ENCODE data around the gene GPR132. TPM values are rescaled to one million over a fixed set of nuclear protein-coding genes. Genes with fewer than 3 reads are reported as not detected.

Gene GPR132
- total RNA-seq, 1 experiment from 2014 or later, result 0.20 TPM

DNA sequence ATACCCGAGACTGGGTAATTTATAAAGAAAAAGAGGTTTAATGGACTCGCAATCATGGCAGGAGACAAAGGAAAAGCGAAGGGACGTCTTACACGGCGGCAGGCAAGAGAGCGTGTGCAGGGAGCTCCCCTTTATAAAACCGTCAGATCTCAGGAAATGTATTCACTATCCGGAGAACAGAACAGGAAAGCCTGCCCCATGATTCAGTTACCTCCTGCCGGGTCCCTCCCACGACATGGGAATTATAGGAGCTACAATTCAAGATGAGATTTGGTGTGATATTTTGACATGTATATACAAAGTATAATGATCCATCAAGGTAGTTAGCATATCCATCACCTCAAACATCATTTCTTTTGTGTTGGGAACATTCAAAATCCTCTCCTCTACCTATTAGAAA, 42.1 kb downstream of the GPR132 start:
- H3K79me1 ChIP-seq (ENCODE audit: insufficient read depth, low read depth, low read length, poor library complexity, severe bottlenecking), result peaks cover 9% of the 10 kb centered on the region
- no peak overlapping the region for H3K56ac ChIP-seq (ENCODE audit: insufficient read length, low read depth, low read length)
- no peak overlapping the region for H4K8ac ChIP-seq (replicated peaks; ENCODE audit: insufficient read length, low read depth, low read length)
- peaks cover 20% of the 10 kb centered on the region for H3K79me2 ChIP-seq (ENCODE audit: insufficient read depth, low read length)
- no peak overlapping the region for H3T11ph ChIP-seq (ENCODE audit: low read length)
- no peaks in the 10 kb centered on the region for H3K9me3 ChIP-seq (ENCODE audit: control insufficient read depth, low read depth, low read length)
- no peak overlapping the region for H2AFZ ChIP-seq (ENCODE audit: low read length)
- H3K4ac ChIP-seq (ENCODE audit: low read depth, low read length), result no peak overlapping the region
- peaks cover 5% of the 10 kb centered on the region; the same call in 1 of the 2 replicates for H3K4me1 ChIP-seq (ENCODE audit: insufficient read depth, low read length)
- no peak overlapping the region for H3K9ac ChIP-seq (ENCODE audit: extremely low read depth, insufficient read length, low read length)
- H2BK120ac ChIP-seq (ENCODE audit: low read depth, low read length, poor library complexity, severe bottlenecking), result no peak overlapping the region
- no peak overlapping the region for H3K27ac Mint-ChIP-seq
- WGBS (ENCODE audit: extremely low coverage, insufficient read length, low lambda C conversion rate), result no CpG with 5 or more reads among the region's 11 CpGs
- H3K27ac ChIP-seq (ENCODE audit: insufficient read length, low read depth, low read length), result no peak overlapping the region
- TF ChIP-seq, protein P1, sequence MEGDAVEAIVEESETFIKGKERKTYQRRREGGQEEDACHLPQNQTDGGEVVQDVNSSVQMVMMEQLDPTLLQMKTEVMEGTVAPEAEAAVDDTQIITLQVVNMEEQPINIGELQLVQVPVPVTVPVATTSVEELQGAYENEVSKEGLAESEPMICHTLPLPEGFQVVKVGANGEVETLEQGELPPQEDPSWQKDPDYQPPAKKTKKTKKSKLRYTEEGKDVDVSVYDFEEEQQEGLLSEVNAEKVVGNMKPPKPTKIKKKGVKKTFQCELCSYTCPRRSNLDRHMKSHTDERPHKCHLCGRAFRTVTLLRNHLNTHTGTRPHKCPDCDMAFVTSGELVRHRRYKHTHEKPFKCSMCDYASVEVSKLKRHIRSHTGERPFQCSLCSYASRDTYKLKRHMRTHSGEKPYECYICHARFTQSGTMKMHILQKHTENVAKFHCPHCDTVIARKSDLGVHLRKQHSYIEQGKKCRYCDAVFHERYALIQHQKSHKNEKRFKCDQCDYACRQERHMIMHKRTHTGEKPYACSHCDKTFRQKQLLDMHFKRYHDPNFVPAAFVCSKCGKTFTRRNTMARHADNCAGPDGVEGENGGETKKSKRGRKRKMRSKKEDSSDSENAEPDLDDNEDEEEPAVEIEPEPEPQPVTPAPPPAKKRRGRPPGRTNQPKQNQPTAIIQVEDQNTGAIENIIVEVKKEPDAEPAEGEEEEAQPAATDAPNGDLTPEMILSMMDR (conservative IDR thresholded peaks at IDR 0.05), result no peak
- peaks cover 13% of the 10 kb centered on the region for H3K23me2 ChIP-seq (ENCODE audit: insufficient read length, low read depth, low read length, poor library complexity, severe bottlenecking)
- H3K4me1 Mint-ChIP-seq, result peaks cover 30 to 34% of the 10 kb centered on the region in 2 experiments
- no peak overlapping the region for H2BK12ac ChIP-seq (ENCODE audit: insufficient read length, low read depth, low read length)
- DNase-seq, result no peak
- H3K18ac ChIP-seq (ENCODE audit: insufficient read length, low read depth, low read length), result no peak overlapping the region
- H2BK15ac ChIP-seq (ENCODE audit: low read depth, low read length), result no peak overlapping the region
- peaks cover 5 to 10% (median 10%) of the 10 kb centered on the region in 3 experiments; a peak in 6 of 7 replicates for H3K36me3 Mint-ChIP-seq (ENCODE audit: insufficient read depth in 1 of 3, low read depth in 3 of 3)
- peaks cover 0 to 5% of the 10 kb centered on the region in 2 experiments; a peak in 2 of 5 replicates for H3K9me3 Mint-ChIP-seq
- H4K91ac ChIP-seq (ENCODE audit: insufficient read length, low read depth, low read length), result no peak overlapping the region
- H3K14ac ChIP-seq (ENCODE audit: insufficient read depth, low read length), result no peak overlapping the region
- no peak overlapping the region for H2BK5ac ChIP-seq (ENCODE audit: insufficient read length, low read length)
- H3K4me3 Mint-ChIP-seq, result peak overlapping the region; percentile 16 to 33; a peak in 3 of 5 replicates
- no peaks in the 10 kb centered on the region for H4K20me1 ChIP-seq (ENCODE audit: control insufficient read depth, insufficient read depth, insufficient read length)
- peaks cover 12% of the 10 kb centered on the region for H3K27me3 Mint-ChIP-seq (ENCODE audit: low read depth)
- H3K4me2 ChIP-seq (ENCODE audit: insufficient read depth, insufficient read length, low read length), result no peak overlapping the region
- H2BK20ac ChIP-seq (ENCODE audit: low read depth, low read length, poor library complexity, severe bottlenecking), result no peak overlapping the region
- H3K23ac ChIP-seq (ENCODE audit: insufficient read length, low read depth, low read length), result no peak overlapping the region
- H4K5ac ChIP-seq (ENCODE audit: insufficient read length, low read depth, low read length), result no peak overlapping the region
- H2AK5ac ChIP-seq (ENCODE audit: insufficient read length, low read length), result no peak overlapping the region
- no peaks in the 10 kb centered on the region for H3K27me3 ChIP-seq (ENCODE audit: insufficient read depth, low read length)

All from H9 (cell line).